HCT116 (cell line): ENCODE results near the gene CLEC16A. TPM values are rescaled to one million over a fixed set of nuclear protein-coding genes. Genes with fewer than 3 reads are reported as not detected.

Source experiments
- ATAC-seq: fragments of 200-7000 bp; cut with Tn5 transposase; 2 replicates; pipeline ENCODE4 v1.9.1; 2020; ENCODE audit warnings: mild to moderate bottlenecking, moderate library complexity
- BruUV-seq: library from RNA; stranded (reverse); fragments of 400-500 nt; replicated peaks from 2 replicates; lab custom pipeline; 2021; lab: Mats Ljungman, UMichigan
- CTCF ChIA-PET: fragments of 300-600 bp; sonication (Branson Sonifier 250); formaldehyde crosslinking; loops from one replicate; lab custom pipeline; 2021; ENCODE audit warnings: antibody characterized with exemption; lab: Charles Lee
- POLR2A ChIA-PET: fragments of 300-600, 350-600 bp; sonication (Branson Sonifier 250); formaldehyde crosslinking; loops from one replicate; lab custom pipeline; 2021; ENCODE audit warnings: antibody characterized with exemption; lab: Charles Lee
- RAD21 ChIA-PET, 2 experiments: fragments of 300-600 bp; sonication (Branson Sonifier 250); formaldehyde crosslinking; loops; one replicate each; lab custom pipeline; 2023; ENCODE audit warnings: low total read pairs in 2 of 2; ENCODE audit not compliant: uncharacterized antibody in 2 of 2, unreplicated experiment in 2 of 2, low non-redundant PET in 1 of 2; lab: Charles Lee
- DNase-seq: peaks from one replicate; pipeline ENCODE4 v3.0.0-alpha.2; 2010; ENCODE audit warnings: low read depth, low spot score
- H2AFZ ChIP-seq: fragments of 200-600 bp; shearing (Covaris generic), sonication (generic); 2 replicates; pipeline ENCODE4 v1.6.1; 2017; ENCODE audit warnings: low read depth, mixed run types, mixed read lengths, antibody characterized with exemption, low read length; ENCODE audit not compliant: poor library complexity, severe bottlenecking
- H3K27ac ChIP-seq: 2 replicates; pipeline ENCODE4 v1.5.1; 2012; ENCODE audit warnings: low read depth, low read length
- H3K27me3 ChIP-seq: fragments of 200-600 bp; sonication (generic); 2 replicates; pipeline ENCODE4 v1.6.1; 2016; ENCODE audit warnings: mixed run types, low read length, mixed read lengths; ENCODE audit not compliant: insufficient read depth
- H3K36me3 ChIP-seq, 2 experiments: fragments of 200-500 bp in 1 of 2; fragments of 200-600 bp in 1 of 2; sonication (Bioruptor generic) in 1 of 2; sonication (generic) in 1 of 2; 2 replicates each; pipeline versions ENCODE4 v1.5.1 to v1.6.1; 2014 to 2016; ENCODE audit warnings: low read length in 2 of 2, inconsistent platforms in 1 of 2, mixed read lengths in 1 of 2, mixed run types in 1 of 2; ENCODE audit not compliant: insufficient read depth in 2 of 2, control insufficient read depth in 1 of 2
- H3K4me1 ChIP-seq, 2 experiments: fragments of 200-600 bp in 1 of 2; sonication (generic) in 1 of 2; 2 replicates each; pipeline versions ENCODE4 v1.5.1 to v1.6.1; 2012 to 2017; ENCODE audit warnings: low read length in 2 of 2, inconsistent platforms in 1 of 2, mild to moderate bottlenecking in 1 of 2, mixed read lengths in 1 of 2, mixed run types in 1 of 2, moderate library complexity in 1 of 2; ENCODE audit not compliant: insufficient read depth in 2 of 2, control insufficient read depth in 1 of 2
- H3K4me2 ChIP-seq: fragments of 200-600 bp; sonication (generic); 2 replicates; pipeline ENCODE4 v1.6.1; 2017; ENCODE audit warnings: mixed run types, low read length, mixed read lengths
- H3K4me3 ChIP-seq, 2 experiments: fragments of 200-600 bp in 1 of 2; sonication (generic) in 1 of 2; replicated peaks in 1 of 2; 2 replicates each; pipeline ENCODE4 v1.5.1; 2011 to 2016; ENCODE audit warnings: low read length in 2 of 2, control low read depth in 1 of 2, low read depth in 1 of 2, mild to moderate bottlenecking in 1 of 2, mixed read lengths in 1 of 2, mixed run types in 1 of 2
- H3K79me2 ChIP-seq: fragments of 200-600 bp; sonication (generic); 2 replicates; pipeline ENCODE4 v1.6.1; 2017; ENCODE audit warnings: mild to moderate bottlenecking, mixed run types, low read length, moderate library complexity, mixed read lengths; ENCODE audit not compliant: insufficient read depth
- H3K9ac ChIP-seq: fragments of 200-600 bp; sonication (generic); 2 replicates; pipeline ENCODE4 v1.6.1; 2016; ENCODE audit warnings: low read length, mixed read lengths
- H3K9me2 ChIP-seq: fragments of 200-600 bp; sonication (generic), shearing (Covaris generic); 2 replicates; pipeline ENCODE4 v1.6.1; 2017; ENCODE audit warnings: mixed run types, mild to moderate bottlenecking, moderate library complexity; ENCODE audit not compliant: insufficient read depth
- H3K9me3 ChIP-seq, 2 experiments: fragments of 200-500 bp in 1 of 2; fragments of 200-600 bp in 1 of 2; sonication (Bioruptor generic) in 1 of 2; sonication (generic) in 1 of 2; 2 replicates each; pipeline ENCODE4 v1.6.1; 2014 to 2017; ENCODE audit warnings: low read length in 2 of 2, mixed read lengths in 2 of 2, inconsistent platforms in 1 of 2, low read depth in 1 of 2, mild to moderate bottlenecking in 1 of 2, mixed run types in 1 of 2, moderate library complexity in 1 of 2; ENCODE audit not compliant: control insufficient read depth in 1 of 2, insufficient read depth in 1 of 2
- H4K20me1 ChIP-seq: fragments of 200-600 bp; sonication (generic), shearing (Covaris generic); 2 replicates; pipeline ENCODE4 v1.6.1; 2017; ENCODE audit warnings: mixed run types, mild to moderate bottlenecking, moderate library complexity; ENCODE audit not compliant: insufficient read depth
- ATF3 ChIP-seq: IDR thresholded peaks from 2 replicates; pipeline ENCODE4 v1.6.1; 2012
- CBX3 ChIP-seq: IDR thresholded peaks from 2 replicates; pipeline ENCODE4 v1.6.1; 2012; ENCODE audit warnings: low read depth
- CTCF ChIP-seq, 3 experiments: fragments of 200-600 bp in 1 of 3; sonication (generic) in 1 of 3; IDR thresholded peaks in 2 of 3; conservative IDR thresholded peaks in 1 of 3; 2 replicates each; pipeline ENCODE4 v1.5.1; 2012 to 2017; ENCODE audit warnings: low read depth in 2 of 3, low read length in 2 of 3, antibody characterized with exemption in 1 of 3, borderline replicate concordance in 1 of 3, control low read depth in 1 of 3, mild to moderate bottlenecking in 1 of 3, mixed read lengths in 1 of 3, mixed run types in 1 of 3, moderate library complexity in 1 of 3; ENCODE audit not compliant: insufficient read depth in 1 of 3
- EGR1 ChIP-seq: IDR thresholded peaks from 2 replicates; pipeline ENCODE4 v1.6.1; 2012; ENCODE audit warnings: low read depth
- JUND ChIP-seq: IDR thresholded peaks from 2 replicates; pipeline ENCODE4 v1.6.1; 2012
- MAX ChIP-seq: IDR thresholded peaks from 2 replicates; pipeline ENCODE4 v1.6.1; 2012
- POLR2AphosphoS5 ChIP-seq: IDR thresholded peaks from 2 replicates; pipeline ENCODE4 v1.6.1; 2011; ENCODE audit warnings: mild to moderate bottlenecking, low read depth, low read length, moderate library complexity
- RAD21 ChIP-seq: IDR thresholded peaks from 2 replicates; pipeline ENCODE4 v1.6.1; 2012; ENCODE audit warnings: low read depth, mild to moderate bottlenecking
- REST ChIP-seq: IDR thresholded peaks from 2 replicates; pipeline ENCODE4 v1.6.1; 2012; ENCODE audit warnings: low read depth
- SIN3A ChIP-seq: IDR thresholded peaks from 2 replicates; pipeline ENCODE4 v1.6.1; 2012; ENCODE audit warnings: low read depth
- SP1 ChIP-seq: IDR thresholded peaks from 2 replicates; pipeline ENCODE4 v1.6.1; 2012; ENCODE audit warnings: low read depth
- SRF ChIP-seq: IDR thresholded peaks from 2 replicates; pipeline ENCODE4 v1.6.1; 2012; ENCODE audit warnings: low read depth
- ZBTB33 ChIP-seq: IDR thresholded peaks from 2 replicates; pipeline ENCODE4 v1.6.1; 2011; ENCODE audit warnings: mild to moderate bottlenecking, low read length, moderate library complexity; ENCODE audit not compliant: insufficient replicate concordance; ENCODE audit errors: extremely low read depth
- intact Hi-C: fragments of 100-400 bp; cut with micrococcal nuclease; formaldehyde crosslinking; loops from 2 replicates; pipeline ENCODE4 v1.10.0; 2022
- total RNA-seq: library from RNA; stranded (reverse); gene quantifications from one replicate; pipeline ENCODE4 v1.2.1, GENCODE V29; 2021; ENCODE audit not compliant: unreplicated experiment

CLEC16A gene
- total RNA-seq, 1 experiment from 2014 or later, result 18.0 TPM

GRCh38 chr16:10978871-10979446, 34.6 kb downstream of the CLEC16A start:
- Histone ChIP-seq H3K27me3 (no peaks in the 10 kb centered on the region), H3K4me1 (peaks cover 0 to 5% of the 10 kb centered on the region in 2 experiments; a peak in 1 of 4 replicates), H3K36me3 (peaks cover 0 to 2% of the 10 kb centered on the region in 2 experiments; a peak in 1 of 4 replicates)
- no peak for TF ChIP-seq ZBTB33
- no peak for TF ChIP-seq EGR1
- TF ChIP-seq SP1, result no peak
- no peak for TF ChIP-seq CTCF (IDR thresholded peaks at IDR 0.05 in 2 of 3, conservative IDR thresholded peaks at IDR 0.05 in 1 of 3; ENCODE audit: borderline replicate concordance in 1 of 3, insufficient read depth in 1 of 3, low read depth in 2 of 3, low read length in 2 of 3)
- TF ChIP-seq CBX3, result no peak
- no peak for TF ChIP-seq MAX
- no peak for TF ChIP-seq SRF
- TF ChIP-seq SIN3A, result no peak
- TF ChIP-seq POLR2AphosphoS5, result no peak
- no peak for TF ChIP-seq JUND
- no peak for TF ChIP-seq RAD21
- TF ChIP-seq ATF3, result no peak
- no peak for TF ChIP-seq REST
- TF ChIP-seq, all 23 proteins: peak for 0
- no peak overlapping the region for H3K9ac ChIP-seq
- CTCF ChIA-PET, result no interaction called here
- H3K9me3 ChIP-seq, result no peaks in the 10 kb centered on the region
- no peaks in the 10 kb centered on the region for H3K79me2 ChIP-seq
- H3K4me2 ChIP-seq, result no peak overlapping the region
- intact Hi-C loops, result no loop called here
- POLR2A ChIA-PET, result no interaction called here
- BruUV-seq, result no TSS peak
- no peak overlapping the region for H2AFZ ChIP-seq
- H3K27ac ChIP-seq, result no peak overlapping the region
- H3K9me2 ChIP-seq, result no peaks in the 10 kb centered on the region
- no peak overlapping the region for H3K4me3 ChIP-seq
- ATAC-seq (no peak), DNase-seq (no peak)
- H4K20me1 ChIP-seq, result no peaks in the 10 kb centered on the region
- RAD21 ChIA-PET, result no interaction called here
